ENCODE results near the gene SFPQ.
A peak's percentile ranks its signal among the peaks of the same experiment; 100 is the strongest.

The SFPQ gene

GRCh38 chr1:35202048-35202719 lies 9.2 kb upstream of the SFPQ start:
- peak; percentile 93 for TF ChIP-seq CTCF (IDR thresholded peaks at IDR 0.05; ENCODE audit: insufficient read depth, low read depth, low read length, missing control alignments)
- DNase-seq (ENCODE audit: low read depth): peak; percentile 86
- H3K4me3 ChIP-seq (ENCODE audit: low read depth, low read length): no peak overlapping the region

- DNase-seq (ENCODE audit: low read depth): no peak
- TF ChIP-seq CTCF (IDR thresholded peaks at IDR 0.05; ENCODE audit: insufficient read depth, low read depth, low read length, missing control alignments): no peak
- no peak overlapping the region for H3K4me3 ChIP-seq (ENCODE audit: low read depth, low read length)
Observed at GRCh38 chr1:35201631-35202030, 8.7 kb upstream of the SFPQ start.

GRCh38 chr1:35192056-35192852 lies 691 bp downstream of the SFPQ start:
- H3K4me3 ChIP-seq (ENCODE audit: low read depth, low read length): peak overlapping the region; percentile 90
- peak; percentile 1 for TF ChIP-seq CTCF (IDR thresholded peaks at IDR 0.05; ENCODE audit: insufficient read depth, low read depth, low read length, missing control alignments)
- DNase-seq (ENCODE audit: low read depth): peak; percentile 91

- no peak for DNase-seq (ENCODE audit: low read depth)
- no peak for TF ChIP-seq CTCF (IDR thresholded peaks at IDR 0.05; ENCODE audit: insufficient read depth, low read depth, low read length, missing control alignments)
Observed at GRCh38 chr1:35191429-35192055, 1.4 kb downstream of the SFPQ start.

GRCh38 chr1:35190784-35191183 lies 2.2 kb downstream of the SFPQ start:
- TF ChIP-seq CTCF (IDR thresholded peaks at IDR 0.05; ENCODE audit: insufficient read depth, low read depth, low read length, missing control alignments): no peak
- peak overlapping the region; percentile 90 for H3K4me3 ChIP-seq (ENCODE audit: low read depth, low read length)
- DNase-seq (ENCODE audit: low read depth): no peak

More at GRCh38 chr1:35191429-35192055, 1.4 kb downstream of the SFPQ start:
- H3K4me3 ChIP-seq (ENCODE audit: low read depth, low read length): peak overlapping the region; percentile 90

- no peak for TF ChIP-seq CTCF (IDR thresholded peaks at IDR 0.05; ENCODE audit: insufficient read depth, low read depth, low read length, missing control alignments)
- no peak overlapping the region for H3K4me3 ChIP-seq (ENCODE audit: low read depth, low read length)
- no peak for DNase-seq (ENCODE audit: low read depth)
Observed at GRCh38 chr1:35188578-35189392, 4.2 kb downstream of the SFPQ start.
